ENCODE measurements around the gene RPL13.

RPL13 gene

GRCh38 chr16:89612415-89613166 is 52.1 kb downstream of the RPL13 start:
- TF ChIP-seq POLR2A (IDR thresholded peaks at IDR 0.05; ENCODE audit: low read depth, low read length) = no peak
- FAIRE-seq (no peak), DNase-seq (ENCODE audit: insufficient read length, low spot score) (no peak)

GRCh38 chr16:89613231-89613953 is 52.9 kb downstream of the RPL13 start, which contains the start of gene DPEP1:
Gene DPEP1 (plus strand): TSS chr16:89613642. CDS start chr16:89630411, 16,769 bp downstream.
- no peak for DNase-seq (ENCODE audit: insufficient read length, low spot score)
- no peak for FAIRE-seq

GRCh38 chr16:89613954-89614459 is 53.5 kb downstream of the RPL13 start:
- TF ChIP-seq POLR2A (IDR thresholded peaks at IDR 0.05; ENCODE audit: low read depth, low read length) = no peak
- DNase-seq (ENCODE audit: insufficient read length, low spot score) (no peak), FAIRE-seq (no peak)

More at GRCh38 chr16:89613231-89613953, 52.9 kb downstream of the RPL13 start, which contains the start of gene DPEP1:
- TF ChIP-seq POLR2A (IDR thresholded peaks at IDR 0.05; ENCODE audit: low read depth, low read length) = no peak
